Panc1 (cell line): ENCODE results near the gene CPT1B. TPM values are rescaled to one million over a fixed set of nuclear protein-coding genes. Genes with fewer than 3 reads are reported as not detected.

Experiments
- ATAC-seq: fragments of 200-7000 bp; cut with Tn5 transposase; 2 replicates; pipeline ENCODE4 v1.9.1; 2020; ENCODE audit warnings: mild to moderate bottlenecking, moderate library complexity
- BruUV-seq: library from RNA; stranded (reverse); fragments of 400-500 nt; replicated peaks from 2 replicates; lab custom pipeline; 2021; lab: Mats Ljungman, UMichigan
- CTCF ChIA-PET: fragments of 300-600 bp; sonication (Branson Sonifier 250); formaldehyde crosslinking; loops from one replicate; lab custom pipeline; 2022; ENCODE audit warnings: antibody characterized with exemption; lab: Charles Lee
- POLR2A ChIA-PET: fragments of 300-600 bp; sonication (Branson Sonifier 250); formaldehyde crosslinking; loops from one replicate; lab custom pipeline; 2022; ENCODE audit warnings: antibody characterized with exemption; lab: Charles Lee
- DNase-seq: peaks from one replicate; pipeline ENCODE4 v3.0.0-alpha.2; 2010; ENCODE audit warnings: low read depth, low spot score
- H3K27ac ChIP-seq: 2 replicates; pipeline ENCODE4 v1.5.1; 2011; ENCODE audit warnings: mild to moderate bottlenecking, low read length, inconsistent platforms
- H3K27me3 ChIP-seq: fragments of 200-500 bp; sonication (Bioruptor generic); 2 replicates; pipeline ENCODE4 v1.6.0; 2014; ENCODE audit warnings: low read length, inconsistent platforms; ENCODE audit not compliant: control insufficient read depth, insufficient read depth
- H3K36me3 ChIP-seq: fragments of 200-500 bp; sonication (Bioruptor generic); 2 replicates; pipeline ENCODE4 v1.5.1; 2014; ENCODE audit warnings: inconsistent platforms, mild to moderate bottlenecking, low read length, moderate library complexity; ENCODE audit not compliant: control insufficient read depth, insufficient read depth
- H3K4me1 ChIP-seq: 2 replicates; pipeline ENCODE4 v1.5.1; 2011; ENCODE audit warnings: inconsistent platforms, mild to moderate bottlenecking, low read length, moderate library complexity; ENCODE audit not compliant: control insufficient read depth, insufficient read depth
- H3K4me3 ChIP-seq, 2 experiments: 2 replicates each; pipeline ENCODE4 v1.5.1; 2011 to 2012; ENCODE audit warnings: low read depth in 2 of 2, low read length in 2 of 2, mild to moderate bottlenecking in 2 of 2, inconsistent platforms in 1 of 2, moderate library complexity in 1 of 2
- H3K9me3 ChIP-seq: fragments of 200-500 bp; sonication (Bioruptor generic); 2 replicates; pipeline ENCODE4 v1.5.1; 2014; ENCODE audit warnings: low read depth, mild to moderate bottlenecking, inconsistent platforms, low read length, moderate library complexity; ENCODE audit not compliant: control insufficient read depth, insufficient read depth
- POLR2AphosphoS5 ChIP-seq: IDR thresholded peaks from 2 replicates; pipeline ENCODE4 v1.6.1; 2012; ENCODE audit warnings: mild to moderate bottlenecking, low read depth, low read length, moderate library complexity
- REST ChIP-seq, 2 experiments: IDR thresholded peaks; 2 replicates each; pipeline ENCODE4 v1.6.1; 2011 to 2012; ENCODE audit warnings: low read depth in 2 of 2, control low read depth in 1 of 2, low read length in 1 of 2, mild to moderate bottlenecking in 1 of 2, moderate library complexity in 1 of 2; ENCODE audit not compliant: insufficient read depth in 1 of 2
- SIN3A ChIP-seq: IDR thresholded peaks from 2 replicates; pipeline ENCODE4 v1.6.1; 2012; ENCODE audit warnings: low read depth, mild to moderate bottlenecking, low read length, moderate library complexity, borderline replicate concordance; ENCODE audit not compliant: insufficient read depth
- TCF7L2 ChIP-seq: IDR thresholded peaks from 2 replicates; pipeline ENCODE4 v1.6.1; 2011; ENCODE audit warnings: mild to moderate bottlenecking, low read depth, low read length, inconsistent platforms
- in situ Hi-C: cut with HindIII; loops from 2 replicates; pipeline ENCODE4 v1.10.0; 2016; ENCODE audit warnings: low sequenced_read_pairs, low pct_unique_long_range_greater_than_20kb
- intact Hi-C: fragments of 100-400 bp; cut with micrococcal nuclease; formaldehyde crosslinking; loops from one replicate; pipeline ENCODE4 v1.10.0; 2022; ENCODE audit not compliant: unreplicated experiment
- total RNA-seq: library from RNA; stranded (reverse); gene quantifications from one replicate; pipeline ENCODE4 v1.2.1, GENCODE V29; 2021; ENCODE audit not compliant: unreplicated experiment
- TF ChIP-seq, protein P1 (sequence below): fragments of 450-650 bp; IDR thresholded peaks from 2 replicates; pipeline ENCODE4 v1.5.1; 2017; ENCODE audit warnings: mild to moderate bottlenecking

The CPT1B gene
- total RNA-seq, 1 experiment from 2014 or later, result 18.4 TPM

DNA sequence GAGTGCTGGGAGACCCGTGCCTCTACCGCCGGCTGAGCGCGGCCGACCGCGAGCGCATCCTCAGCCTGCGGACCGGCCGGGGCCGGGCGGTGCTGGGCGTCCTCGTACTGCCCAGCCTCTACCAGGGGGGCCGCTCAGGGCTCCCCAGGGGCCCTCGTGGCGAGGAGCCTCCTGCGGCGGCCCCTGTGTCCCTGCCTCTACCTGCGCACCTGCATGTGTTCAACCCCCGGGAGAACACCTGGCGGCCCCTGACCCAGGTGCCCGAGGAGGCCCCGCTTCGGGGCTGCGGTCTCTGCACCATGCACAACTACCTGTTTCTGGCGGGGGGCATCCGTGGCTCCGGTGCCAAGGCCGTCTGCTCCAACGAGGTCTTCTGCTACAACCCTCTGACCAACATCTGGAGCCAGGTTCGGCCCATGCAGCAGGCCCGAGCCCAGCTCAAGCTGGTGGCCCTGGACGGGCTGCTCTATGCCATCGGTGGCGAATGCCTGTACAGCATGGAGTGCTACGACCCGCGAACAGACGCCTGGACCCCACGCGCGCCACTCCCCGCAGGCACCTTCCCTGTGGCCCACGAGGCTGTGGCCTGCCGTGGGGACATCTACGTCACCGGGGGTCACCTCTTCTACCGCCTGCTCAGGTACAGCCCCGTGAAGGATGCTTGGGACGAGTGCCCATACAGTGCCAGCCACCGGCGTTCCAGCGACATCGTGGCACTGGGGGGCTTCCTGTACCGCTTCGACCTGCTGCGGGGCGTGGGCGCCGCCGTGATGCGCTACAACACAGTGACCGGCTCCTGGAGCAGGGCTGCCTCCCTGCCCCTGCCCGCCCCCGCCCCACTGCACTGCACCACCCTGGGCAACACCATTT, 29.1 kb downstream of the CPT1B start:
- no peak for DNase-seq
- no peaks in the 10 kb centered on the region for H3K9me3 ChIP-seq
- H3K27me3 ChIP-seq, result no peaks in the 10 kb centered on the region
- CTCF ChIA-PET, result interaction anchor here (0.5 kb wide), 1 partner anchor 8 kb away, joined by 3 read pairs; no protein-coding TSS in a partner anchor
- no peak overlapping the region for H3K27ac ChIP-seq
- TF ChIP-seq SIN3A (no peak), REST (IDR thresholded peaks at IDR 0.05; ENCODE audit: insufficient read depth in 1 of 2, low read depth in 2 of 2, low read length in 1 of 2) (no peak), POLR2AphosphoS5 (no peak), TCF7L2 (no peak)
- TF ChIP-seq, protein P1, sequence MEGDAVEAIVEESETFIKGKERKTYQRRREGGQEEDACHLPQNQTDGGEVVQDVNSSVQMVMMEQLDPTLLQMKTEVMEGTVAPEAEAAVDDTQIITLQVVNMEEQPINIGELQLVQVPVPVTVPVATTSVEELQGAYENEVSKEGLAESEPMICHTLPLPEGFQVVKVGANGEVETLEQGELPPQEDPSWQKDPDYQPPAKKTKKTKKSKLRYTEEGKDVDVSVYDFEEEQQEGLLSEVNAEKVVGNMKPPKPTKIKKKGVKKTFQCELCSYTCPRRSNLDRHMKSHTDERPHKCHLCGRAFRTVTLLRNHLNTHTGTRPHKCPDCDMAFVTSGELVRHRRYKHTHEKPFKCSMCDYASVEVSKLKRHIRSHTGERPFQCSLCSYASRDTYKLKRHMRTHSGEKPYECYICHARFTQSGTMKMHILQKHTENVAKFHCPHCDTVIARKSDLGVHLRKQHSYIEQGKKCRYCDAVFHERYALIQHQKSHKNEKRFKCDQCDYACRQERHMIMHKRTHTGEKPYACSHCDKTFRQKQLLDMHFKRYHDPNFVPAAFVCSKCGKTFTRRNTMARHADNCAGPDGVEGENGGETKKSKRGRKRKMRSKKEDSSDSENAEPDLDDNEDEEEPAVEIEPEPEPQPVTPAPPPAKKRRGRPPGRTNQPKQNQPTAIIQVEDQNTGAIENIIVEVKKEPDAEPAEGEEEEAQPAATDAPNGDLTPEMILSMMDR, result no peak
- BruUV-seq, result no TSS peak
- intact Hi-C loops, result no loop called here
- no peak overlapping the region for H3K4me3 ChIP-seq
- peaks cover 14% of the 10 kb centered on the region for H3K4me1 ChIP-seq
- H3K36me3 ChIP-seq, result no peaks in the 10 kb centered on the region
- POLR2A ChIA-PET, result no interaction called here
- no peak for ATAC-seq
- in situ Hi-C loops, result no loop called here

- H3K9me3 ChIP-seq, result no peaks in the 10 kb centered on the region
- no peaks in the 10 kb centered on the region for H3K27me3 ChIP-seq
- DNase-seq (no peak), ATAC-seq (no peak)
- H3K4me3 ChIP-seq, result no peak overlapping the region
- intact Hi-C loops (no loop called here), in situ Hi-C loops (no loop called here)
- no TSS peak for BruUV-seq
- ChIA-PET CTCF (no interaction called here), POLR2A (no interaction called here)
- peaks cover 14% of the 10 kb centered on the region for H3K4me1 ChIP-seq
- TF ChIP-seq SIN3A, result no peak
- no peak for TF ChIP-seq POLR2AphosphoS5
- no peak for TF ChIP-seq TCF7L2
- TF ChIP-seq REST (IDR thresholded peaks at IDR 0.05; ENCODE audit: insufficient read depth in 1 of 2, low read depth in 2 of 2, low read length in 1 of 2), result no peak
- TF ChIP-seq, protein P1, result no peak
- H3K36me3 ChIP-seq, result no peaks in the 10 kb centered on the region
- no peak overlapping the region for H3K27ac ChIP-seq
These were observed 29.9 kb downstream of the CPT1B start for GRCh38 chr22:50548040-50548920.
